Measurements from ENCODE around the gene IFI16. TPM values are rescaled to one million over a fixed set of nuclear protein-coding genes. Genes with fewer than 3 reads are reported as not detected.
A peak's percentile ranks its signal among the peaks of the same experiment; 100 is the strongest.

Gene IFI16
- polyA plus RNA-seq, 1 experiment: 179 TPM

- Histone ChIP-seq H3K4me3 (ENCODE audit: low read depth, low read length) (no peak overlapping the region), H3K27me3 (ENCODE audit: control insufficient read depth, insufficient read depth, low read length) (no peaks in the 10 kb centered on the region), H3K27ac (ENCODE audit: low read depth, low read length) (no peak overlapping the region), H3K9me3 (ENCODE audit: control insufficient read depth, insufficient read depth, low read length) (no peaks in the 10 kb centered on the region)
- DNase-seq (ENCODE audit: low read depth, low spot score): no peak
- ChIA-PET CTCF (interaction anchor here (1.4 kb wide), 1 partner anchor 861 kb away, joined by 4 read pairs; no protein-coding TSS in a partner anchor), POLR2A (interaction anchor here (1.1 kb wide), 1 partner anchor 13 kb away, joined by 3 read pairs; no protein-coding TSS in a partner anchor)
- TF ChIP-seq, protein P1, sequence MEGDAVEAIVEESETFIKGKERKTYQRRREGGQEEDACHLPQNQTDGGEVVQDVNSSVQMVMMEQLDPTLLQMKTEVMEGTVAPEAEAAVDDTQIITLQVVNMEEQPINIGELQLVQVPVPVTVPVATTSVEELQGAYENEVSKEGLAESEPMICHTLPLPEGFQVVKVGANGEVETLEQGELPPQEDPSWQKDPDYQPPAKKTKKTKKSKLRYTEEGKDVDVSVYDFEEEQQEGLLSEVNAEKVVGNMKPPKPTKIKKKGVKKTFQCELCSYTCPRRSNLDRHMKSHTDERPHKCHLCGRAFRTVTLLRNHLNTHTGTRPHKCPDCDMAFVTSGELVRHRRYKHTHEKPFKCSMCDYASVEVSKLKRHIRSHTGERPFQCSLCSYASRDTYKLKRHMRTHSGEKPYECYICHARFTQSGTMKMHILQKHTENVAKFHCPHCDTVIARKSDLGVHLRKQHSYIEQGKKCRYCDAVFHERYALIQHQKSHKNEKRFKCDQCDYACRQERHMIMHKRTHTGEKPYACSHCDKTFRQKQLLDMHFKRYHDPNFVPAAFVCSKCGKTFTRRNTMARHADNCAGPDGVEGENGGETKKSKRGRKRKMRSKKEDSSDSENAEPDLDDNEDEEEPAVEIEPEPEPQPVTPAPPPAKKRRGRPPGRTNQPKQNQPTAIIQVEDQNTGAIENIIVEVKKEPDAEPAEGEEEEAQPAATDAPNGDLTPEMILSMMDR (IDR thresholded peaks at IDR 0.05; ENCODE audit: low read depth, low read length): no peak
Measured at GRCh38 chr1:159065106-159065505, 55.4 kb downstream of the IFI16 start.

DNA sequence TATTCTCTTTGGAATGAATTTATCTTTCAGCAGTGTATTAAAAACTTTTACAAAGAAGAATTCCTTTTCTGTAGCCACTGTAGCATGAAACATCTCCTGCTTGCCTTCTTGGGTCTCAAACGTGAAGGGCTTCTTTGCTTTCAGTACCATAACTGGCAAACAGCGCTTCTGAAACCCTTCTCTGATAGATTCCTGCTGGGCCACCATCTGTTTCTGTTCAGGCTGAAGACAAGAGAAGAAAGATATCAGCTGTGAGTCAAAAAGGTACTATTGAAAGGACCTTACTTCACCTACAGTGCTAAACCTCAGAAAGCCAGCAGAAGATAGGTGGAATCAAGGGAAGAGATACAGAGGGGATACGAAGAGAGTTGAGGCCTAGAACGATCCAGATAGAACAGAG, 56.4 kb downstream of the IFI16 start:
- H3K27me3 ChIP-seq (ENCODE audit: control insufficient read depth, insufficient read depth, low read length): no peaks in the 10 kb centered on the region
- ChIA-PET CTCF (interaction anchor here (0.6 kb wide), 1 partner anchor 863 kb away, joined by 3 read pairs; no protein-coding TSS in a partner anchor), POLR2A (no interaction called here)
- no peak overlapping the region for H3K27ac ChIP-seq (ENCODE audit: low read depth, low read length)
- TF ChIP-seq, protein P1 (IDR thresholded peaks at IDR 0.05; ENCODE audit: low read depth, low read length): no peak
- H3K4me3 ChIP-seq (ENCODE audit: low read depth, low read length): no peak overlapping the region
- no peak for DNase-seq (ENCODE audit: low read depth, low spot score)
- no peaks in the 10 kb centered on the region for H3K9me3 ChIP-seq (ENCODE audit: control insufficient read depth, insufficient read depth, low read length)

DNA sequence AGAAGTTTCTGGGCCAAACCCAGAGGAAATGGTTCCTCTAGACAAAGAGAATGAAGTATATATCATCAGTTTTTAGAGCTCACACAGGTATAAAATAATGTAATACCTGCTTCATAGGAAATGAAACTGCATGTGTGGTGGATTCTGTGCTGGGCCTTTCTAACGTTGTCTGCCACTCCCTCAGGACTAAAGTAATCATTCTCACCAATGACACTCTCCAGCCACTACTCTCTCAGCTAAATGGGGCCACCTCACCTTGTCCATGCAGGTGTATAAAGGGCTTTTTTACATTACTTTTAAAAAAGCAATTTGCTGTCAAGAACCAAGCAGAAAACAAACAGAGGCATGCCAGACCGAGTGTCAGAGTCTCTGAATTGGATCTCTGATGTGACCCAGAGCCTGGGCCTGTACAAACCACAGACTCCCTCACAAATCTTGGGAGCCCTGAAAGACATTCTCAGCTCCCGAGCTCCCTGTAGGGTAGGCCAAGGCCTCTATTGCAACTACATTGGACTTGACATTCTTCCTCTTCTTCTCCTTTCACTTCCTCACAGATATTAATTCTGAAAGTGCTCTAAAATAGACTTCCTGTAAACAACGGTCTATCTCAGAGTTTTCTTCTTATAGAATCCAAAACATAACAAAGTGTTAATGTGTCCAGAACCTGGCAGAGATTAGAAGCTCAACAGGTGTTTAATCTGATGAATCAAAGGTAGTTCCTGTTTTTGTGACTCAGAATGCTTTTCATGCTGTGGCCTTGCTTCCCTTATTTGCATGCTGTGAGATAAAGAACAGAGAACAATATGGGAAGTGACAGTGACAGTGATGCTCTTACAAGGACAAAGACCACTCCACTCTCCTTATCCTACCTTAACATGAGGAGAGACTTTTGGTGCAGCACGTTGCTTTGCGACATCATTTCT, 58.3 kb downstream of the IFI16 start:
- H3K9me3 ChIP-seq (ENCODE audit: control insufficient read depth, insufficient read depth, low read length): no peaks in the 10 kb centered on the region
- H3K27me3 ChIP-seq (ENCODE audit: control insufficient read depth, insufficient read depth, low read length): no peaks in the 10 kb centered on the region
- ChIA-PET CTCF (interaction anchor here (1.2 to 5.8 kb wide), 3 partner anchors 11 to 1104 kb away, joined by 3 to 69 read pairs (median 5); no protein-coding TSS in a partner anchor), POLR2A (no interaction called here)
- no peak overlapping the region for H3K27ac ChIP-seq (ENCODE audit: low read depth, low read length)
- DNase-seq (ENCODE audit: low read depth, low spot score): no peak
- H3K4me3 ChIP-seq (ENCODE audit: low read depth, low read length): no peak overlapping the region
- TF ChIP-seq, protein P1 (IDR thresholded peaks at IDR 0.05; ENCODE audit: low read depth, low read length): no peak

- CTCF ChIA-PET: interaction anchor here (1.0 to 5.8 kb wide), 3 partner anchors 20 to 1105 kb away, joined by 3 to 69 read pairs (median 5); no protein-coding TSS in a partner anchor
- TF ChIP-seq, protein P1 (IDR thresholded peaks at IDR 0.05; ENCODE audit: low read depth, low read length): no peak
- Histone ChIP-seq H3K27me3 (ENCODE audit: control insufficient read depth, insufficient read depth, low read length) (no peaks in the 10 kb centered on the region), H3K27ac (ENCODE audit: low read depth, low read length) (no peak overlapping the region), H3K9me3 (ENCODE audit: control insufficient read depth, insufficient read depth, low read length) (no peaks in the 10 kb centered on the region), H3K4me3 (ENCODE audit: low read depth, low read length) (no peak overlapping the region)
- POLR2A ChIA-PET: no interaction called here
- peak; percentile 15 for DNase-seq (ENCODE audit: low read depth, low spot score)
Measured at GRCh38 chr1:159068886-159069285, 59.2 kb downstream of the IFI16 start.
